ENCODE measurements around the gene PDE1C.

DNA sequence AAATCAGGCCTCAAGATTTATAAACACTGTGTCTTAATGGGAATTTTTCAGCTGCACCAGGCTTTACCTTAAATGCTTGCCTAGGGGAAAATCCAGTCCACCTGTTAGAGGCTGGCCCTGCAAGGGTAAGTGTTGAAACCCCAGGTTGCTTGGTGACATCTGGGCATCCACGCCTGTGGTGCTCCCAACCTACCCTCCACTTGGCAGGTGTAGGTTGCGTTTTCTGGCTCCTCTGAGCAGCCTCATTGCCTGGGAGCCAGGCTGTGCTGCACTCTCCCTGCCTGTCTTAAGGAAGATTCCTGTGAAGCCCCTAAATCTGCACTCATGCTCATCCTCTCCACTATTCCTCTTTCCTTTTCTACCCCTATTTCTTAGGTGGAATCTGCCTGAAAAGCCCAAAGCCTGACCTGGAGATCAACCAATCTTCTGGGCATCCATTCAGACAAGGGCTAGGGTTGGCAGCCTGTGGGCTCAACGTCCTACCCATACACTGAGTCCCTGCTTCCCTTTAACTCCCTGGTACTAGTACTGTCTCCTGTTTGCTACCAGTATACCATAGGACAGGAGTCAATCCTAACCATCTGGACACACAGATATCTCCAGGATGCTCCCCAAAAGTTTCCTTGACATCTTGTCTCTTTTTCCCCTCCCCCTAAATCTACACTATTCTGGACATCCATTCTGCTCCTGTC, 150.4 kb downstream of the PDE1C start:
- TF ChIP-seq, protein P1, sequence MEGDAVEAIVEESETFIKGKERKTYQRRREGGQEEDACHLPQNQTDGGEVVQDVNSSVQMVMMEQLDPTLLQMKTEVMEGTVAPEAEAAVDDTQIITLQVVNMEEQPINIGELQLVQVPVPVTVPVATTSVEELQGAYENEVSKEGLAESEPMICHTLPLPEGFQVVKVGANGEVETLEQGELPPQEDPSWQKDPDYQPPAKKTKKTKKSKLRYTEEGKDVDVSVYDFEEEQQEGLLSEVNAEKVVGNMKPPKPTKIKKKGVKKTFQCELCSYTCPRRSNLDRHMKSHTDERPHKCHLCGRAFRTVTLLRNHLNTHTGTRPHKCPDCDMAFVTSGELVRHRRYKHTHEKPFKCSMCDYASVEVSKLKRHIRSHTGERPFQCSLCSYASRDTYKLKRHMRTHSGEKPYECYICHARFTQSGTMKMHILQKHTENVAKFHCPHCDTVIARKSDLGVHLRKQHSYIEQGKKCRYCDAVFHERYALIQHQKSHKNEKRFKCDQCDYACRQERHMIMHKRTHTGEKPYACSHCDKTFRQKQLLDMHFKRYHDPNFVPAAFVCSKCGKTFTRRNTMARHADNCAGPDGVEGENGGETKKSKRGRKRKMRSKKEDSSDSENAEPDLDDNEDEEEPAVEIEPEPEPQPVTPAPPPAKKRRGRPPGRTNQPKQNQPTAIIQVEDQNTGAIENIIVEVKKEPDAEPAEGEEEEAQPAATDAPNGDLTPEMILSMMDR (conservative IDR thresholded peaks at IDR 0.05; ENCODE audit: low read length), result no peak
- no peak for TF ChIP-seq EZH2phosphoT487 (IDR thresholded peaks at IDR 0.05; ENCODE audit: borderline replicate concordance, low read depth, low read length)
